Inflammatory macrophage treated with lipopolysaccharide for 4 hours (primary cell): ENCODE results near the gene UST.
A peak's percentile ranks its signal among the peaks of the same experiment; 100 is the strongest.

ENCODE experiments used
- DNase-seq: peaks from one replicate; pipeline ENCODE4 v3.0.0-alpha.2; 2020

The UST gene, protein sequence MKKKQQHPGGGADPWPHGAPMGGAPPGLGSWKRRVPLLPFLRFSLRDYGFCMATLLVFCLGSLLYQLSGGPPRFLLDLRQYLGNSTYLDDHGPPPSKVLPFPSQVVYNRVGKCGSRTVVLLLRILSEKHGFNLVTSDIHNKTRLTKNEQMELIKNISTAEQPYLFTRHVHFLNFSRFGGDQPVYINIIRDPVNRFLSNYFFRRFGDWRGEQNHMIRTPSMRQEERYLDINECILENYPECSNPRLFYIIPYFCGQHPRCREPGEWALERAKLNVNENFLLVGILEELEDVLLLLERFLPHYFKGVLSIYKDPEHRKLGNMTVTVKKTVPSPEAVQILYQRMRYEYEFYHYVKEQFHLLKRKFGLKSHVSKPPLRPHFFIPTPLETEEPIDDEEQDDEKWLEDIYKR

GRCh38 chr6:148746363-148747144 lies at the start of gene UST:
Gene UST, plus strand, starts transcription at chr6:148747030. Its CDS starts 401 bp downstream, at chr6:148747431.
- peak; percentile 67 for DNase-seq

- DNase-seq = no peak
These were observed 48.9 kb upstream of the UST start for GRCh38 chr6:148697895-148698440.

DNA sequence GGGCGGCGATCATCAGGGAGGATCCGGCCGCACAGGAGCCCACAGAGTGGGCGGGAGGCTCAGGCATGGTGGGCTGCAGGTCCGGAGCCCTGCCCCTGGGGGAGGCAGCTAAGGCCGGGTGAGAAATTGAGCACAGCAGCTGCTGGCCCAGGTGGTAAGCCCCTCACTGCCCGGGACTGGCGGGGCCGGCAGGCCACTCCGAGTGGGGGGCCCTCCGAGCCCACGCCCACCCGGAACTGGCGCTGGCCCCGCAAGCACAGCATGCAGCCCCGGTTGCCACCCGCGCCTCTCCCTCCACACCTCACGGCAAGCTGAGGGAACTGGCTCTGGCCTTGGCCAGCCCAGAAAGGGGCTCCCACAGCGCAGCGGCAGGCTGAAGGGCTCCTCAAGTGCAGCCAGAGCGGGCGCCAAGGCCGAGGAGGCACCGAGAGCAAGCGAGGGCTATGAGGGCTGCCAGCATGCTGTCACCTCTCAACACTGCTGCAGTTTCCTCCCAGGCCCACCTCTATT lies 48.1 kb upstream of the UST start:
- DNase-seq = no peak

DNA sequence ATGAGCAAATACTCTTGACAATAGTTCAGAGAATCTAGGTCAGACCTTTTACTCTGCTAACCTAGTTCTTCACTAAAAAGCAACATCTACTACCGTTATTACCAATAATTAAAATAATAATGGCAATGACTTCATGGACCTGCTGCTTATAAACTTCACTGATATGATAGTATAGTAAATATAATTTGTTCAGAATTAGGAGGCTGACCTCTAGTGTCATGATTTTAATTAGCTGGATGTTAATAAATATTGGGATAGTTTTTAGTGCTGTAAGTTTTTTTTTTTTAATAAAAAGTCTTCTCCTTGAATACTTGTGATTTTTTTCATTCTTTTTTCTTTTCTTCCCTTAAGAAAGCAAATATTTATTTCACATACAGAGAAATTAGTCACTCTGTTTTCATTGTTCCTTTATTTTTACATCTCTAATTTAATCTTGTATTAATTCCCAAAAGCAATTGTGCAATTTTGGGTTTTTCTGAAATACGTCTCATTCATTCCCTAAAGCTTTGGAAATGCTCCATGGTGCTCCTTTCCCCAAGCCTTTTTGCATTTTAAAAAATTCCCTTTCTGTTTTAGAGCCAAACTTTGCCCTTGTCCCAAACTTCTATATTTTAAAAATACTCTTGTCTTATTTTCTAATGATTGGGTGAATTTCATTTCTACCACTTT lies 46.6 kb upstream of the UST start:
- DNase-seq = peak; percentile 72

DNA sequence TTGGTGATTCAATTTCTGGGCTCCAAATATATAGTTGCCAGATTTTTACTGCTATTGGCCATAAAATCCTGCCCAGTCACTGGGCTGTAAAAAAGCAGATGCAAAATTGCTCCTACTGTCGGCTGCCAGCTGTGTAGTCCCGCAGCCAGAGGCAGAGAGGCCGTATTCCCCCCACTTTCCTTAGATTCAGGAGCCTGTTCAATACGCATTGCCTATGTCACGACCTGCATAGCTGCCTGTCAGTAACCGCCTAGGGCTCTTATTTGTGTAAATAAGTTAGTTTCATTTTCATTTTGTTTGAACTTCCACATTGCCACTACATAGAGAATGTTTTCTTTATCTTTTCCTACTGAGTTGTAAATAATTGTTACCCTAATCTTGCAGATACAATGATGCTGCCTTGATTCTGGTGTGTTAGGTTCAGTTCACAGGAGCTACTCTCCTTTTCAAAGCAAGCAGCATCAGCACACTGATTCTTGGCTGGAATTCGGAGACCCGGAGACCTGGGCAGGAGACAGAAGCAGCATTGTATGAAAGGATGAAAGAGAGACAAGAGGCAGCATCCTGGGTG lies 46.0 kb upstream of the UST start:
- peak; percentile 82 for DNase-seq

- DNase-seq = no peak
These were observed 45.5 kb upstream of the UST start for GRCh38 chr6:148701375-148701774.

GRCh38 chr6:148703900-148704299 lies 42.9 kb upstream of the UST start:
- DNase-seq = no peak

DNA sequence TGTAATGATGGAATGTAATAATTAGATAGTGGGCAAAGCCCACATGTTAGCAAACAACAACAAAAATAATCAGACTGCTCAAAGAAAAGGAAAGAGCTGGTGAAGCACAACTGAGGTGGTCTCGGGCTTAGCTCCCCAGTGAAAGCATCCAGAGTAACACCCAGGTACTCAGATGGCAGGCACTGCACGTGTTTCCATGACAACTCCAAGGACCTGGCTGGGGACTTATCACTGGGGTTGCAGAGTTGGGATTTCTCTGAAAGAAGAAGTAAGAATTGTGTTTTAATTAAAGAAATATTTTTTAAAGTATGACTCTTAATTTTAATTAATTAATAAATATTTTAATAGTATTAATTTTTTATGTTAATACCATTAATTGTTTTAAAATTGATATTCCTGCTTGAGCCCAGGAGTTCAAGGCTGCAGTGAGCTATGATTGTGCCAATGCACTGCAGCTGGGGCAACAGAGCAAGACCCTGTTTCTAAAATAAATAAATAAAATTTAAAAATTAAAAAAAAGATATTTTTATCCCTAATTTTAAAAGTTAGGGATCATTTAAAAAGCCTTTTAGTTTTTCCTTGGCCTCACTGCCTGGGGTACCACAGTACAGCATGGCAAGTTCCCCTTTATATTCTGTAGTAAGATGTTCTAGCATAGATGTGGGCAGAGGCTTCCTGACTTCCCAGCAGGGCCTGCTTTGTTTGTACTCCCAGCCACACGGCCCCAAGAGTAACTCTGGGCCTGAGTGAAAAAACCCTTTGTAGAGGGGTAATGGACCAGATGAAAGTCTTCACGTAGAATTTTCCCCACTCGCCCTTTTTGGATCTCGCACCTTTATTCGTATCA lies 42.2 kb upstream of the UST start:
- no peak for DNase-seq

DNA sequence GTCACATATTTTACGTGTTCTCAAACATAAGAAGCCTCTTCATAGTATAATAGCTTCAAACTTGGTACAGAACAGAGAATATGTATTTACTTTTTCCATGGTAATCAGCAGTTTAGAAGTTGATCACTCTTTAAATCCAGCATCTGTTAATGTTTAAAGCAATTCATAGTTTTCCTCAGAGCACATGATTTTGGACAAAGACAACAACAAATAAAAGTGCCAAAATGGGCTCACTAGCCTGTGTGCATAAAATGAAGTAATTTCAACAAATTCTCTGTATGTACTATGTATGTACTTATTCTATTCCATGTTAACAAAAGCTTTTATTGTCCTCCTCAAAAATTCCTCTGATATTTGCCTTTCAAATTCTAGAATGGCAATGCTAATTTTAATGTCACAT lies 38.1 kb upstream of the UST start:
- no peak for DNase-seq

DNA sequence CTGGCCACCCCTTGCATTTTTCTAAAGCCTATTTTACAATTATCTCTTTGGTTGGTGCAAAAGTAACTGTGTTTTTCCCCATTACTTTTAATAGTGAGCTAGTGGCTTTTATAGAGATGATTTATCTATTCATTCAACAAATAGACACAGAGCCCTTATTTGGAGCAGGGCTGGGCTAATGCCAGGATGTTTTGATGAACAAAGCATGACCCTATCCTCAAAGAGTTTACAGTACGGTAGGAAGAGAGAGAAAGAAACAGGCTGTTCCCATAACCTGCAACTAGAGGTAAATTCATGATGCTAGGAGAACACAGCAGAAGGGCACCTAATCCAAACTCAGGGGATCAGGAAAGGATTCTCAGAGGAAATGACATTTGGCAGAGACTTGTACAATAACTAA lies 37.3 kb upstream of the UST start:
- DNase-seq = no peak

DNA sequence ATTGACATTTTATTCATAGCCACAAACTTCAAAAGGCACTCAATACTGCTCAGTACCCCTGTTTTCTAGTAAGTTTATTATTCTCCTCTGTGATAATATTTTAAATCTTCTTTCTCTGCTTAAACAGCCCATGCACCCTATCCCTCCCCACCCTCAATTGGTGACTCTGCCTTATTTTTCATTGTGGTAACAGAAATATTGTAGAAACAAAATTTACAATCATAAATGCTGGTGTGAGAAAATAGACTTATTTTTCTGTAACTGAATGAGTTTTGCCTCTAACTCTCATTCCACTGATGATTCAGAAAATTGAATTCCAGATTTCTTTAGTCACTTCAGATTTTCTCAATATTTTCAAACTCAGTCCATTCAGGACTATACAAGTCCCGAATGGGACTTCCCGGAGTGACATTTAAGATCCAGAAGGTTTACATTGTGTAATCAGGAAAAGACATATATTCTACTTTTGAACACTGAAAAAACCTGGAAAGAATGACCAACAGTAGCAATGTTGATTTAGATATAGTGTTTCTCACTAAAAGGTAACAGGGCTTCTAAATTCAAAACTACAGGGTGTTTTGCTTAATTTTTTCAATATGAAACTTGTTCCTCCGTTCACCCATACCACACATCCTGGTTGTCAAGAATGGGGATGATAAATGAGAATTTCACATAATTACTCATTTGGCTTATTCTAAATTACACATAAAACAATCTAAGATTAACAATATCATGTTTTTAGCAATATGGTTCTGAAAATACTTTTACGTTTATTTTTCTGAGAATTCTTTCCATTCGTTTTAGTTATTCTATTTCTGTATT lies 34.8 kb upstream of the UST start:
- DNase-seq = no peak

- DNase-seq = no peak
These were observed 33.6 kb upstream of the UST start for GRCh38 chr6:148713033-148713738.

DNA sequence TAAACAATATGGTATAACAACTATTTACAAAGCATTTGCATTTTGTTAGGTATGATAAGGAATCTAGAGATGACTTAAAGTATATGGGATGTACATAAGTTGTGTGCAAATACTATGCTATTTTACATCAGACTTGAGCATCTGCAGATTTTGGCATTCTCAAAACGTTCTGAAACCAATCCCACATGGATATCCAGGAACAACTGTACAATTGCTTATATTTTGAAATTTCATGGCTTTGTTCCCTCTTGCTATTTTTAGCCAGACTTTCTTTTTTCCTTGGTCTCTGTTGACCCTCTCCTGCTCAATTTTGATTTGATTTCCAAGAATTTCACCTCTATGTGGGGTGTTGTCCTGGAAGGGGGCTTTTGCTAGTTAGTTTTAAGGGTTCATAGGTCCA lies 32.9 kb upstream of the UST start:
- no peak for DNase-seq

GRCh38 chr6:148716811-148717210 lies 30.0 kb upstream of the UST start:
- DNase-seq = no peak

DNA sequence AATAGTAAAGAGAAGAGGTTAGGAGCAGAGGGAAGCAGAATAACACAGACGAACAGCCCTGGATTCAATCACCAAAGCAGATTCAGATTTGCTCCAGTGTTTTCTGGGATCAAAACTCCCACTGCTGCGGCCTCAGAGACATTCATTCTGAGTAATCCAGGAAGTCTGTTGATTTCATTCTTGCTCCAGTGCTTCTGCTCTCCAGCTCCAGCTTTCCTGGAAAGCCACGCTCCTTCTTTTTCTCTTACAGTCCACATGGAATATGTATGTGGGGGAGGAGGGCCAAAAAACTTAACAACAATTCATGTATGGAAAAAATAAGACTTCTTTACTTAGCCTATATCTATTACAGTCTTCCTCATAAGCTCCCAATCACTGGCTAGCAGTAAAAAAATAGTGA lies 26.4 kb upstream of the UST start:
- DNase-seq = no peak

- DNase-seq = no peak
These were observed 25.9 kb upstream of the UST start for GRCh38 chr6:148720897-148721296.

DNA sequence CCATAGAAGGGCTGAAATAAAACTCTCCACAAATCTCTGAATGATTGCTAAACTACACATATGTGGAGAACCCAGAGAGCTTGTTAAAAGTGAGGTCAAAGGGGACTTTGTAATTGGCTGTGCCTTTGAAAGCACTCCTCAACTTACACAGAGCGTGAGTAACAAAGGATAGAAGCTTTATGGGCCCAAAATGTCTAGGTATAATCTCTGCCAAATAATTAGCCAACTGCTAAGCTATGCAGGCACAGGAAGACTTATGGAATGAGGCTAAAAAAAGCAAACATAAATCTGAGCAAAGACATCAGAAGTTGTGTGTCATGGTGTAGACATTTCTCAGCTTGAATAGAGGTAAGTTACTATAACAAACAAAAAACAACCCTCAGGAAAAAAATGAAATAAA lies 23.3 kb upstream of the UST start:
- DNase-seq = no peak

GRCh38 chr6:148724428-148724827 lies 22.4 kb upstream of the UST start:
- DNase-seq = no peak

- no peak for DNase-seq
These were observed 19.7 kb upstream of the UST start for GRCh38 chr6:148727104-148727503.

GRCh38 chr6:148735989-148736388 lies 10.8 kb upstream of the UST start:
- DNase-seq = peak; percentile 32
